NCI-H1417 treated with DMSO at 0.1 percent for 48 hours (cell line): Measurements from ENCODE around the gene GRIK4.

Experiments used
- DNase-seq: peaks from one replicate; lab custom pipeline; 2025; lab: John Stamatoyannopoulos, UW

GRIK4 gene

GRCh38 chr11:120814531-120815318 is 303.2 kb downstream of the GRIK4 start:
- DNase-seq = no peak

GRCh38 chr11:120815319-120816100 is 304.0 kb downstream of the GRIK4 start:
- DNase-seq = no peak

GRCh38 chr11:120816176-120816575 is 304.6 kb downstream of the GRIK4 start:
- no peak for DNase-seq

- no peak for DNase-seq
Measured at GRCh38 chr11:120816711-120817110, 305.2 kb downstream of the GRIK4 start.

- no peak for DNase-seq
Measured at GRCh38 chr11:120817158-120817557, 305.6 kb downstream of the GRIK4 start.

GRCh38 chr11:120818097-120818496 is 306.5 kb downstream of the GRIK4 start:
- DNase-seq = no peak

- DNase-seq = no peak
Measured at GRCh38 chr11:120819003-120819402, 307.5 kb downstream of the GRIK4 start.

- DNase-seq = no peak
Measured at GRCh38 chr11:120819437-120820365, 308.2 kb downstream of the GRIK4 start.

GRCh38 chr11:120823159-120823558 is 311.6 kb downstream of the GRIK4 start:
- no peak for DNase-seq

GRCh38 chr11:120824242-120824641 is 312.7 kb downstream of the GRIK4 start:
- DNase-seq = no peak

- no peak for DNase-seq
Measured at GRCh38 chr11:120827198-120827597, 315.6 kb downstream of the GRIK4 start.

- no peak for DNase-seq
Measured at GRCh38 chr11:120827820-120828219, 316.3 kb downstream of the GRIK4 start.

- no peak for DNase-seq
Measured at GRCh38 chr11:120828847-120829246, 317.3 kb downstream of the GRIK4 start.

- no peak for DNase-seq
Measured at GRCh38 chr11:120830085-120830620, 318.6 kb downstream of the GRIK4 start.

- peak; percentile 3 for DNase-seq
Measured at GRCh38 chr11:120832481-120833238, 321.1 kb downstream of the GRIK4 start.

- no peak for DNase-seq
Measured at GRCh38 chr11:120834686-120835210, 323.2 kb downstream of the GRIK4 start.

- no peak for DNase-seq
Measured at GRCh38 chr11:120835601-120836228, 324.2 kb downstream of the GRIK4 start.

GRCh38 chr11:120837696-120838095 is 326.1 kb downstream of the GRIK4 start:
- no peak for DNase-seq

GRCh38 chr11:120839201-120839600 is 327.7 kb downstream of the GRIK4 start:
- no peak for DNase-seq

- DNase-seq = no peak
Measured at GRCh38 chr11:120839846-120840402, 328.4 kb downstream of the GRIK4 start.
